ENCODE data around the gene JADE2. TPM values are rescaled to one million over a fixed set of nuclear protein-coding genes. Genes with fewer than 3 reads are reported as not detected.

Gene JADE2
- total and polyA plus RNA-seq, 7 donors = 4.9 to 53.8 (median 38.5) TPM

DNA sequence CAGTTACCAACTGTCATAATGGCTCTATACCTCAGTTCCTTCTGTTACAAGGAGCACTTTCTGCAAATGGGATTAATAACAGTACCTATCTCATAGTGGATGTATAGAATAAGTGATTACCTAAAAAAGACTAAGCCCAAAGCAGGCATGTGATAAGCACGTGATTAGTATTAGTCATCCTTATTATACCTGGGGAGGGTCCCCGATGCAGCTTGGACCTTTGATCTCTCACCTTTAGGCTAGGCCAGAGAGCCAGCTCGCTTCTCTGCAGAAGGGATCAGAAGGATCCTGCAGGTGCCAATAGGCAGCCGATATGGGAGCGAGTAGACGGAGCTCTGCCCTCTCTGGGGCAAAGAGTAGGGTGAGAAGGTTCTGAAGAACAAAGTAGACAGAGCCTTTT is 4.0 kb downstream of the JADE2 start:
- Histone ChIP-seq H3K36me3 (no peaks in the 10 kb centered on the region), H3K27ac (peak overlapping the region in 1 of 4 donors; percentile 69), H3K9me3 (no peaks in the 10 kb centered on the region), H3K4me1 (peaks cover 0 to 67% (median 61%) of the 10 kb centered on the region in 4 donors), H3K27me3 (no peaks in the 10 kb centered on the region), H3K4me3 (no peak overlapping the region)
- TF ChIP-seq POLR2A (IDR thresholded peaks at IDR 0.05) (no peak), EP300 (IDR thresholded peaks at IDR 0.05) (no peak), POLR2AphosphoS5 (IDR thresholded peaks at IDR 0.05) (no peak)
- TF ChIP-seq, protein P1, sequence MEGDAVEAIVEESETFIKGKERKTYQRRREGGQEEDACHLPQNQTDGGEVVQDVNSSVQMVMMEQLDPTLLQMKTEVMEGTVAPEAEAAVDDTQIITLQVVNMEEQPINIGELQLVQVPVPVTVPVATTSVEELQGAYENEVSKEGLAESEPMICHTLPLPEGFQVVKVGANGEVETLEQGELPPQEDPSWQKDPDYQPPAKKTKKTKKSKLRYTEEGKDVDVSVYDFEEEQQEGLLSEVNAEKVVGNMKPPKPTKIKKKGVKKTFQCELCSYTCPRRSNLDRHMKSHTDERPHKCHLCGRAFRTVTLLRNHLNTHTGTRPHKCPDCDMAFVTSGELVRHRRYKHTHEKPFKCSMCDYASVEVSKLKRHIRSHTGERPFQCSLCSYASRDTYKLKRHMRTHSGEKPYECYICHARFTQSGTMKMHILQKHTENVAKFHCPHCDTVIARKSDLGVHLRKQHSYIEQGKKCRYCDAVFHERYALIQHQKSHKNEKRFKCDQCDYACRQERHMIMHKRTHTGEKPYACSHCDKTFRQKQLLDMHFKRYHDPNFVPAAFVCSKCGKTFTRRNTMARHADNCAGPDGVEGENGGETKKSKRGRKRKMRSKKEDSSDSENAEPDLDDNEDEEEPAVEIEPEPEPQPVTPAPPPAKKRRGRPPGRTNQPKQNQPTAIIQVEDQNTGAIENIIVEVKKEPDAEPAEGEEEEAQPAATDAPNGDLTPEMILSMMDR (IDR thresholded peaks at IDR 0.05) = no peak
- intact Hi-C loops (cut with DNase I) = loop anchor here (5.0 kb wide), 1 partner anchor 227 kb away; no protein-coding TSS in a partner anchor
- DNase-seq = no peak
- 73 to 85% methylated on average over 6 of the region's 6 CpGs for WGBS, 2 donors

DNA sequence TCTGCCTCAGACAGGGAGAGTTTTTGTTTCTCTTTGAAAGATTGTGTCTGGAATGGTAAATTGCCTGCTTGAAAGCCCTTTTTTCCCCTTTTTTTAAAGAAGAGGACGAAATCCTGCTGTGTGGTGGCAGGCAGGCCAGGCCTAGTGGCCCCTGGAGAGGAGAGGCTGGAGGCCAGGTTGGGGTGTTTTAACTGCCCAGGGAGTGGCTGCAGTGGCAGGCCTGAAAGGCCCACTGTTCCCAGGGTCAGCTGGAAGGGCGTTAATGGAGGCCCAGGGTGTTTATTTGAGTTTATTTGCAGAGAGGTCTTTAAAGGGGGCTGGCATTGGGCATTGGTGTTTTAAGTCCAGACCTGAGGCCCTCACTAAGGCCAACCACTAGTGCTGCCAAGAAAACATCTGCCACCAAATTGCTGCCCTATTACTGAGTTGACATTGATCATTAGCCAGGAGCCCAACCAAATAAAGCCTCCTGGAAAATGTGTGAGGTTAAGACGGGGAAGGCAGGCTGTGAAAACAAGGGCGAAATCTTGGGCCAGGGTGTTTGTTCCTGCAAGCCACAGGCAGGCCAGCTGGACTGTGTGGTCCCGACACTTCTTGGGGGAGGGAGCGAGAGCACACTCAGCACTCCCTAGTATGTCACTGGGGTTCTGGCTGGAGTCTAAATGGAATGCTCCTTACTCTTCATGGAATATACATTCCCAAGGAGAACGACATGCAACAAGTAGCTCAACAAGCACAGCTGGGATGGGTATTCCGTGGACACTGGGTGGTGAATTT is 5.0 kb downstream of the JADE2 start:
- no peak overlapping the region for H3K4me3 ChIP-seq
- H3K27me3 ChIP-seq = no peaks in the 10 kb centered on the region
- H3K4me1 ChIP-seq = peaks cover 0 to 71% (median 65%) of the 10 kb centered on the region in 4 donors
- H3K9me3 ChIP-seq = no peaks in the 10 kb centered on the region
- H3K36me3 ChIP-seq = no peaks in the 10 kb centered on the region
- peak overlapping the region; percentile 34 to 69 (median 40) for H3K27ac ChIP-seq
- intact Hi-C loops (cut with DNase I) = no loop called here
- 73 to 76% methylated on average over 8 of the region's 8 CpGs for WGBS, 2 donors
- TF ChIP-seq EP300 (IDR thresholded peaks at IDR 0.05) = no peak
- peak; percentile 75 for DNase-seq

DNA sequence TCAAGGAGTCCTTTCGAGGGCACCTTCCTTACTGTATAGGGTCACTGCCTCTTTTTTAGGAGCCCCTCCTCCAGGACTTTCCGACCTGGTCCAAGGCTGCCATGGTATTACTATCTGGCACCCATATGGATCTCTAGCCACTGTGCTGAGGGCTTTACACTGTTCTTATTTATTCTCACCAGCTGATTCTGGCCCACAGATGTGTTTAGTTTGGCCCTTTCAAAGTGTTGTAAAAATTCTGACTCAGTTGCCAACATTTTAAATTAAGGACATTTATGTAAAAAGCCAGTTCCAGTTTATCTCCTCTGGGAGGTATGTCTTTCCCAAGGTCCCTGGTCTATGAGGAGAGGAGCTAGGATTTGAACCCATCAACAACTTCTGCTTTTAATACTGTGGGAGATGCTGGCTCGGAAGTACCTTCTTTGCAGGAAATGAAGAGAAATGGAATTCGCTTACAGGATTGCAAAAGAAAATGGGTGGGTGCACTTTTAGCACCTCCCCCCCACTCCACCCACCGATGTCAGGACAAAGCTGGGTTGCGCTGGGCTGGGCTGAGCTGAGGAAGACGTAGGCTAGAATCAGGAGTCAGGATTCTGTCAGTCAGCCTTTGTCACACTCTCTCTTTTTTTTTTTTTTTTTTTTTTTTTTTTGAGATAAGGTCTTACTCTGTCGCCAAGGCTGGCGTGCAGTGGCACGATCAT is 7.8 kb downstream of the JADE2 start:
- H3K27ac ChIP-seq = peak overlapping the region in 3 of 4 donors; percentile 8 to 67 (median 17)
- DNase-seq = peak; percentile 87
- WGBS, 2 donors = 83 to 91% methylated on average over 10 of the region's 10 CpGs
- H3K4me1 ChIP-seq = peaks cover 0 to 65% (median 57%) of the 10 kb centered on the region in 4 donors
- intact Hi-C loops (cut with DNase I) = no loop called here
- no peaks in the 10 kb centered on the region for H3K9me3 ChIP-seq
- TF ChIP-seq POLR2A (IDR thresholded peaks at IDR 0.05) (no peak), POLR2AphosphoS5 (IDR thresholded peaks at IDR 0.05) (no peak), EP300 (IDR thresholded peaks at IDR 0.05) (no peak)
- TF ChIP-seq, protein P1 (IDR thresholded peaks at IDR 0.05) = no peak
- no peak overlapping the region for H3K4me3 ChIP-seq
- H3K27me3 ChIP-seq = no peaks in the 10 kb centered on the region
- peaks cover 8 to 27% (median 20%) of the 10 kb centered on the region in 4 donors for H3K36me3 ChIP-seq

DNA sequence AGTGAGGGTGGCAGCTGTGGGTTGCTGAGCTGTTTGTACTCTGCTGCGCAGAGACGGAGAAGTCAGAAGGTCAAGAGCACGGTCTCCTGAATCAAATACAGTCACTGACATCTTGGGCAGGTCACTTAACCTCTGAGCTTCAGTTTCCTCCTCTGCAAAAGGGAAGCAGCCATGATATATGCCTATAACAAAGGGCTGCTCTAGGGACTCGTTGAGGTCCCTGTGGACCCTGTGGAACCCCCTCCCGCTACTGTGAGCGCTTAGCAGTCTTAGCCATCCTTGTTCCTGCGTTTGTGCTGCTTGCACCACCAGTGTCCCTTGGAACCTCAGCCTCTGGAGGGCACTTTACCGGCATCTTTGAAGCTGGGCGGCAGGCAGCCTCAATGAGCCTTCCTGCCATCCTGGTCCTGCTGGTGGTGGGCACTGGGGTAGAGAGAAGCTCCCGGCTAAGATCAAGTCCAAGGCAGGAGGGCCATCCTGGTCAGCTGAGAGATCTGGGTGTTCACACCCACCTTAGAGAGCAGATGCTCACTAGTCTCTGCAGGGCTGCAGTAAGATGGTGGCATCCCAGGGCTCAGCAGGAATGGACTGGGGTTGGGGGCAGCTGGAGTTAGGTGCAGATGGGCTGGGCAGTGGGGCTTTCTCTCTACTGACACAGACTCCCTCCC is 8.7 kb downstream of the JADE2 start:
- DNase-seq = no peak
- TF ChIP-seq, protein P1 (IDR thresholded peaks at IDR 0.05) = no peak
- TF ChIP-seq EP300 (IDR thresholded peaks at IDR 0.05) = no peak
- intact Hi-C loops (cut with DNase I) = no loop called here
- H3K9me3 ChIP-seq = no peaks in the 10 kb centered on the region
- H3K27me3 ChIP-seq = no peaks in the 10 kb centered on the region
- WGBS, 2 donors = 80 to 86% methylated on average over 10 of the region's 10 CpGs
- peaks cover 0 to 57% (median 47%) of the 10 kb centered on the region in 4 donors for H3K4me1 ChIP-seq
- H3K27ac ChIP-seq = peak overlapping the region in 1 of 4 donors; percentile 67
- no peak overlapping the region for H3K4me3 ChIP-seq
- H3K36me3 ChIP-seq = peaks cover 13 to 36% (median 26%) of the 10 kb centered on the region in 4 donors

DNA sequence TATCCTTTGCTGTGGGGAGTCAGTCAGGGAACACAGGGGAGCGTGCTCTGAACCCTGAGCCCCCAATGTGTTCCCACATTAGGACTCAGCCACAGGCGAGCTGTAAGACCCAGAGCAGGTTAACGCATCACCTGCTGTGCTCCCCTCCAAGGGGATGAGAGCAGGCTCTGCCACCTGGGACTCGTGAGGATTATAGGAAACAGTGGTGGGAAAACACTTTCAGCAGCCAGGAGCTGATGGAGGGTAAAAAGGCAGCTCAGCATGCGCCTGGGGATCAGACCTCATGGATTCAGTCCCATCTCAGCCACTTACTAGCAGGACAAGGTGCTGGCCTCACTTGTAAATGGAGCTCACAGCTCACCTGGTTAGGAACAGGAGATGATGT is 9.2 kb downstream of the JADE2 start:
- no peak overlapping the region for H3K27ac ChIP-seq
- H3K4me3 ChIP-seq = no peak overlapping the region
- no peaks in the 10 kb centered on the region for H3K27me3 ChIP-seq
- 95 to 96% methylated on average over 5 of the region's 5 CpGs for WGBS, 2 donors
- H3K4me1 ChIP-seq = peaks cover 0 to 52% (median 42%) of the 10 kb centered on the region in 4 donors
- no peaks in the 10 kb centered on the region for H3K9me3 ChIP-seq
- no peak for DNase-seq
- peaks cover 17 to 42% (median 29%) of the 10 kb centered on the region in 4 donors for H3K36me3 ChIP-seq
- intact Hi-C loops (cut with DNase I) = no loop called here
- TF ChIP-seq EP300 (IDR thresholded peaks at IDR 0.05) (no peak), POLR2AphosphoS5 (IDR thresholded peaks at IDR 0.05) (no peak), POLR2A (IDR thresholded peaks at IDR 0.05) (no peak)
- TF ChIP-seq, protein P1 (IDR thresholded peaks at IDR 0.05) = no peak

Measured in sigmoid colon (tissue), 7 donors.